ENCODE measurements around the gene CALCOCO1.

DNA sequence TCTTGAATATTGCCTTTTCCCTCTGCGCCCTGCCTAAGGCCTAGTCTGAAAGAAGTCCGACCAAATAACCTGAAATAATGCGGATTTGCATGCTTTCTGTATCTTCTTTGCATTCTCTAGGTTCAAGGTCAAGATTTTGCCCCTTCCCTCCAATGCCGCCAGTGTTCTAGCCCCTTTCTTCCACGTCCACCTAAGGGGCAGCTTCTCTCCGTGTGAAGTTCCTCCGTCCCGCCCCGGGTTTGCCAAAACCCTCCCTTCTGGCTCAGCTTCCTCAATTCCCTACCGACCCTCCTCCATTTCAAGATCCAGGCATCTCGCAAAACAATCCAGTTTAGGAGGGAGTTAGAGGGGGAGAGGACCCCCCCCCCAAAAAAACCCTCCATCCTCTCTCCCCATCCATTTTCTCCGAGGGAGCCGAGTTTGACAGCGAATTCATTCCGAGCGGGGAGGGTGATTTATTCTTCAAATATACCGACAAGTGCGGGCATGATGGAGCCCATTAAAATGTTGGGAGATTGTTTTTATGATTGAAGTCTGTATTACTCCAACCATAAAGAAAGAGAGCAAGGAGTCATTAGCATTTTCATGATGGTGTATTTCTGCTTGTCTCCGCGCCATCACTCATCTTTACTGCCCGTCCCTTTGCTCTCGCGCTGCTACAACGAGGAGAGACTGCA is 30.5 kb downstream of the CALCOCO1 start:
- TF ChIP-seq, protein P1, sequence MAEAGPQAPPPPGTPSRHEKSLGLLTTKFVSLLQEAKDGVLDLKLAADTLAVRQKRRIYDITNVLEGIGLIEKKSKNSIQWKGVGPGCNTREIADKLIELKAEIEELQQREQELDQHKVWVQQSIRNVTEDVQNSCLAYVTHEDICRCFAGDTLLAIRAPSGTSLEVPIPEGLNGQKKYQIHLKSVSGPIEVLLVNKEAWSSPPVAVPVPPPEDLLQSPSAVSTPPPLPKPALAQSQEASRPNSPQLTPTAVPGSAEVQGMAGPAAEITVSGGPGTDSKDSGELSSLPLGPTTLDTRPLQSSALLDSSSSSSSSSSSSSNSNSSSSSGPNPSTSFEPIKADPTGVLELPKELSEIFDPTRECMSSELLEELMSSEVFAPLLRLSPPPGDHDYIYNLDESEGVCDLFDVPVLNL (CRISPR knock-in tag; IDR thresholded peaks at IDR 0.05; ENCODE audit: borderline replicate concordance, low read depth) = no peak
- TF ChIP-seq, protein P2, sequence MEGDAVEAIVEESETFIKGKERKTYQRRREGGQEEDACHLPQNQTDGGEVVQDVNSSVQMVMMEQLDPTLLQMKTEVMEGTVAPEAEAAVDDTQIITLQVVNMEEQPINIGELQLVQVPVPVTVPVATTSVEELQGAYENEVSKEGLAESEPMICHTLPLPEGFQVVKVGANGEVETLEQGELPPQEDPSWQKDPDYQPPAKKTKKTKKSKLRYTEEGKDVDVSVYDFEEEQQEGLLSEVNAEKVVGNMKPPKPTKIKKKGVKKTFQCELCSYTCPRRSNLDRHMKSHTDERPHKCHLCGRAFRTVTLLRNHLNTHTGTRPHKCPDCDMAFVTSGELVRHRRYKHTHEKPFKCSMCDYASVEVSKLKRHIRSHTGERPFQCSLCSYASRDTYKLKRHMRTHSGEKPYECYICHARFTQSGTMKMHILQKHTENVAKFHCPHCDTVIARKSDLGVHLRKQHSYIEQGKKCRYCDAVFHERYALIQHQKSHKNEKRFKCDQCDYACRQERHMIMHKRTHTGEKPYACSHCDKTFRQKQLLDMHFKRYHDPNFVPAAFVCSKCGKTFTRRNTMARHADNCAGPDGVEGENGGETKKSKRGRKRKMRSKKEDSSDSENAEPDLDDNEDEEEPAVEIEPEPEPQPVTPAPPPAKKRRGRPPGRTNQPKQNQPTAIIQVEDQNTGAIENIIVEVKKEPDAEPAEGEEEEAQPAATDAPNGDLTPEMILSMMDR (IDR thresholded peaks at IDR 0.05) = no peak
- TF ChIP-seq STAT6 (CRISPR knock-in tag; conservative IDR thresholded peaks at IDR 0.05; ENCODE audit: low read depth) = no peak
- no peak for TF ChIP-seq FOXP1 (CRISPR knock-in tag; IDR thresholded peaks at IDR 0.05; ENCODE audit: borderline replicate concordance)
- TF ChIP-seq, protein P3, sequence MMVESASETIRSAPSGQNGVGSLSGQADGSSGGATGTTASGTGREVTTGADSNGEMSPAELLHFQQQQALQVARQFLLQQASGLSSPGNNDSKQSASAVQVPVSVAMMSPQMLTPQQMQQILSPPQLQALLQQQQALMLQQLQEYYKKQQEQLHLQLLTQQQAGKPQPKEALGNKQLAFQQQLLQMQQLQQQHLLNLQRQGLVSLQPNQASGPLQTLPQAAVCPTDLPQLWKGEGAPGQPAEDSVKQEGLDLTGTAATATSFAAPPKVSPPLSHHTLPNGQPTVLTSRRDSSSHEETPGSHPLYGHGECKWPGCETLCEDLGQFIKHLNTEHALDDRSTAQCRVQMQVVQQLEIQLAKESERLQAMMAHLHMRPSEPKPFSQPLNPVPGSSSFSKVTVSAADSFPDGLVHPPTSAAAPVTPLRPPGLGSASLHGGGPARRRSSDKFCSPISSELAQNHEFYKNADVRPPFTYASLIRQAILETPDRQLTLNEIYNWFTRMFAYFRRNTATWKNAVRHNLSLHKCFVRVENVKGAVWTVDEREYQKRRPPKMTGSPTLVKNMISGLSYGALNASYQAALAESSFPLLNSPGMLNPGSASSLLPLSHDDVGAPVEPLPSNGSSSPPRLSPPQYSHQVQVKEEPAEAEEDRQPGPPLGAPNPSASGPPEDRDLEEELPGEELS (CRISPR knock-in tag; IDR thresholded peaks at IDR 0.05) = no peak

Measured in WTC11 (cell line).